GM12891 (cell line): Measurements from ENCODE around the gene RAB13.
"Not testable (repeated sequence)": the region's sequence is repeated elsewhere in the genome, so short reads cannot be mapped to it uniquely, and the experiment has no call there.

Source experiments
- DNase-seq: peaks from one replicate; pipeline ENCODE4 v3.0.0; 2011; ENCODE audit warnings: low spot score; ENCODE audit not compliant: insufficient read length
- FAIRE-seq: peaks from 2 replicates; lab custom pipeline; 2011; peaks lifted over from hg19 to GRCh38; lab: Jason Lieb, UNC
- PAX5 ChIP-seq: IDR thresholded peaks from 2 replicates; pipeline ENCODE4 v1.6.1; 2011; ENCODE audit warnings: low read length, moderate library complexity, mild to moderate bottlenecking; ENCODE audit not compliant: insufficient read depth, severe bottlenecking
- POLR2A ChIP-seq: IDR thresholded peaks from 2 replicates; pipeline ENCODE4 v1.6.1; 2011; ENCODE audit warnings: low read depth, low read length, control low read depth
- POLR2AphosphoS5 ChIP-seq: IDR thresholded peaks from 2 replicates; pipeline ENCODE4 v1.6.1; 2011; ENCODE audit warnings: low read depth, low read length, control low read depth
- POU2F2 ChIP-seq: IDR thresholded peaks from 2 replicates; pipeline ENCODE4 v1.6.1; 2011; ENCODE audit warnings: low read depth, mild to moderate bottlenecking, control low read depth, low read length, moderate library complexity
- SPI1 ChIP-seq: IDR thresholded peaks from 2 replicates; pipeline ENCODE4 v1.6.1; 2011; ENCODE audit warnings: low read depth, low read length, control low read depth
- TAF1 ChIP-seq: IDR thresholded peaks from 2 replicates; pipeline ENCODE4 v1.6.1; 2011; ENCODE audit warnings: low read depth, low read length, control low read depth

RAB13 gene

DNA sequence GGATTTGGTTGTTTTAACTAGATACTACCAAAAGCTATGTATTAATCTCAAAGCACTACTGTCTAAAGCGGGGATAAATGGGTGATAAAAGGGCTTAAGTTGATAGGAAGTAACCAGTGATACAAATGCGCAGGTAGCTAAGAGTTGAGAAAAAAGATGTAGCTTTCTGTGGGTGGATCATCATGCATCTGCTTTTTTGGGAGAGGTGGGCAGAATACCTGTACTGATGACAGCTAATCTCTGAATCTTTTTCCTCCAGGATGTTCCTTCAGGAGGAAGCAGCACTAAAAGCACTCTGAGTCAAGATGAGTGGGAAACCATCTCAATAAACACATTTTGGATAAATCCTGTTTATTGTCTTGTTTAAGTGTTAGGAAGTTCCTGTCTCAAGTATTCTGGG lies 5.7 kb upstream of the RAB13 start:
- no peak for FAIRE-seq
- no peak for TF ChIP-seq PAX5
- TF ChIP-seq POLR2A: peak; percentile 42; the same call in 1 of the 2 replicates
- no peak for TF ChIP-seq TAF1
- no peak for DNase-seq

GRCh38 chr1:153991151-153991630 lies 5.1 kb upstream of the RAB13 start:
- FAIRE-seq: no peak

DNA sequence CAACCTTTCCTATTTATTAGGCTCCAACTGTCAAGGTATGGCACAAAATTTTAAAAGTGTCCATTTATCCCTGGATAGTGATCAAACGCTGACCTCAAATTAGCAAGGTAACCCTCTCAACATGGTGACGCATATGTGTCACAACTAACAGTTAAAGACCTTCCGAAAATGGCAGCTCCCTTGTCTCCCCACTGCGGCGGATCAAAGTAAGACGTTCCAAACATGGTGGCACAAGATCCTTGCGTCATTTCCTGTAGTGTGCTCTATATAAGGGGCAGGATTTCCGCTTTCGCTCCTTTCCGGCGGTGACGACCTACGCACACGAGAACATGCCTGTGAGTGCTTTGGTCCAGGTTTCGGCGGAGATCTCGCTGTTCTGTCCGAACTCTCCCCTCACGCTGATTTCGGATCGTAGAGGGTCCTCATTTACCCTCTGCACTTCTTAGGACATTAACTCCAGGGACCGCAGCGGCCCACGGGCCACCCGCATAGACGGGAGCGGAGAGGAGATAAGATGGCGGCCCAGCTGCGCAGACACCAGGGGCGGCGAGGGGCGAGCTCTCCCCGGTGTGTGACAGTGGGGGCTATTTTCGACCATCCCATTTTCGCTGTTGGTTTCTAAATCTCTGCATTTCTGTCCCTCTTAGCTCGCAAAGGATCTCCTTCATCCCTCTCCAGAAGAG lies 4.5 kb upstream of the RAB13 start, which contains the start of gene RPS27:
TSS of gene RPS27 (plus strand) at position 295 of the 683 bp plus-strand sequence. CDS start at position 330, 35 bp downstream.
- peak; percentile 39; the same call in 1 of the 2 replicates for TF ChIP-seq SPI1
- TF ChIP-seq POLR2AphosphoS5: peak; percentile 100
- TF ChIP-seq TAF1: peak; percentile 99
- TF ChIP-seq PAX5: no peak
- TF ChIP-seq POLR2A: peak; percentile 100
- TF ChIP-seq POU2F2: peak; percentile 99
- FAIRE-seq: peak; percentile 93
- peak; percentile 78 for DNase-seq

More at GRCh38 chr1:153991151-153991630, 5.1 kb upstream of the RAB13 start:
- no peak for DNase-seq
- no peak for TF ChIP-seq PAX5
- TF ChIP-seq POU2F2: no peak
- TF ChIP-seq TAF1: no peak
- no peak for TF ChIP-seq SPI1
- TF ChIP-seq POLR2A: no peak
- no peak for TF ChIP-seq POLR2AphosphoS5

GRCh38 chr1:153987621-153988020 lies 1.5 kb upstream of the RAB13 start:
- FAIRE-seq (no peak), DNase-seq (no peak)
- no peak for TF ChIP-seq POLR2A
- TF ChIP-seq POLR2AphosphoS5: no peak
- TF ChIP-seq SPI1: no peak
- no peak for TF ChIP-seq PAX5
- TF ChIP-seq POU2F2: no peak
- TF ChIP-seq TAF1: no peak

- FAIRE-seq (no peak), DNase-seq (no peak)
- peak; percentile 89 for TF ChIP-seq POU2F2
- TF ChIP-seq PAX5: no peak
- TF ChIP-seq SPI1: no peak
- TF ChIP-seq POLR2AphosphoS5: peak; percentile 58; the same call in 1 of the 2 replicates
- TF ChIP-seq TAF1: no peak
- TF ChIP-seq POLR2A: peak; percentile 55
These were observed 712 bp downstream of the RAB13 start for GRCh38 chr1:153985341-153985912.

GRCh38 chr1:153984123-153984894 lies 1.8 kb downstream of the RAB13 start:
- FAIRE-seq (no peak), DNase-seq (no peak)
- TF ChIP-seq POLR2AphosphoS5 (no peak), PAX5 (no peak), POU2F2 (no peak), SPI1 (no peak), TAF1 (no peak), POLR2A (no peak)

GRCh38 chr1:153981735-153982134 lies 4.4 kb downstream of the RAB13 start:
- not testable (repeated sequence) for DNase-seq, FAIRE-seq

DNA sequence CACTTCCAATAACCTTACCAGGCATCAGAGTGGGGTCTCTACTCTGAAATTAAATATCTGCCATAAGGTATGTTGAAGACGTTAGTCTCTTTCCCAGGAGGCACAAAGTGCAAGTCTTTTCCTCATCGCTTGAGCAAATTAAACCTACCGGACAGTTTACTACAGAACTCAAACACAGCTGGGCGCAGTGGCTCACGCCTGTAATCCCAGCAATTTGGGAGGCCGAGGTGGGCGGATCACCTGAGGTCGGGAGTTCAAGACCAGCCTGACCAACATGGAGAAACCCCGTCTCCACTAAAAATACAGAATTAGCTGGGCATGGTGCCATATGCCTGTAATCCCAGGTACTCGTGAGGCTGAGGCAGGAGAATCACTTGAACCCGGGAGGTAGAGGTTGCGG lies 7.0 kb downstream of the RAB13 start:
- not testable (repeated sequence) for FAIRE-seq, DNase-seq

DNA sequence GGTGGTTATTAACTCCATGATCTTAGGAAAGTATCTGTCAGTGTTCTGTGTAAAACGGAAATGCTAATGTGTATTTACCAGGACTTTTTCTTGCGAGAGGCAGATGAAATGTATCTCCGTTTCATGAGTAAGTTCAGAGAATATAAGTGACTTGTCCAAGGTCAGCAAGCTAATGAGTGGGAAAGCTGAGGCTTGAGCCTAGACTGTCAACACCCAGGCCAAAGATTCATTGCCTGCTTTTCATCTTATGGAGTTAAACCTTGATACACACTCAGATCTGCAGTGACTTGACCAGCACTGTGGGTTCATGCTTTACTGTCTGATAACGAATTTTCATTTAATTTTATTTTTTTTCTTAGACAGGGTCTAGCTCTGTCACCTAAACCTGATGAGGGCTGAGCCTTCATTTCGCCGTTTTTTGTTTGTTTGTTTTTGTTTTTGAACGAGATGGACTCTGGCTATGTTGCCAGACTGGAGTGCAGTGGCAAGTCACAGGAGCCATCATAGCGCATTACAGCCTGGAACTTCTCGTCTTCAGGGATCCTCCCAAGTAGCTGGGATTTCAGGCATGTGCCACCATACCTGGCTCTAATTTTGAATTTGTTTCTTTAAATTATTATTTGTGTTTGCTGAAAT lies 7.7 kb downstream of the RAB13 start:
- FAIRE-seq (no peak), DNase-seq (no peak)
- TF ChIP-seq POLR2A: no peak
